G401 (cell line): ENCODE results near the gene ANKRD22. TPM values are rescaled to one million over a fixed set of nuclear protein-coding genes. Genes with fewer than 3 reads are reported as not detected.

Source experiments
- total RNA-seq: library from RNA; depleted of rRNA; stranded (reverse); fragments of >200 nt; shearing (Covaris generic); gene quantifications from 2 replicates; pipeline ENCODE4 v1.2.3, GENCODE V29; 2014; rRNA removed

ANKRD22 gene
- total RNA-seq, 1 experiment from 2014 or later: not detected

Other genes with a start within 250 kb of the ANKRD22 start
- not detected in 2 replicates for gene LIPF, start 187.4 kb downstream of the ANKRD22 start, total RNA-seq
- not detected in 2 replicates for gene LIPK, start 145.6 kb downstream of the ANKRD22 start, total RNA-seq
- gene LIPN, start 91.8 kb downstream of the ANKRD22 start, total RNA-seq: not detected in 2 replicates
- not detected in 2 replicates for gene LIPM, start 49.1 kb downstream of the ANKRD22 start, total RNA-seq
- gene STAMBPL1, start 28.4 kb upstream of the ANKRD22 start, total RNA-seq: not detected in 2 replicates
- 10.6 and 14.2 TPM in 2 replicates for gene ACTA2, start 100.9 kb upstream of the ANKRD22 start, total RNA-seq
- gene FAS, start 139.0 kb upstream of the ANKRD22 start, total RNA-seq: 0.31 and 4.5 TPM in 2 replicates